H1 (cell line): ENCODE measurements around the gene RSU1. TPM values are rescaled to one million over a fixed set of nuclear protein-coding genes. Genes with fewer than 3 reads are reported as not detected.

Experiments
- BACH1 ChIP-seq: IDR thresholded peaks from 2 replicates; pipeline ENCODE4 v1.6.1; 2012; ENCODE audit warnings: low read length, improper control_type of control experiment
- BCL11A ChIP-seq, 2 experiments: IDR thresholded peaks; one replicate each; pipeline ENCODE4 v1.6.1; 2011; ENCODE audit warnings: low read depth in 2 of 2, low read length in 2 of 2, mild to moderate bottlenecking in 2 of 2
- CREB1 ChIP-seq: IDR thresholded peaks from 2 replicates; pipeline ENCODE4 v1.6.1; 2012; ENCODE audit warnings: inconsistent platforms
- EP300 ChIP-seq, 2 experiments: IDR thresholded peaks; 1 replicate in 1 of 2; 2 replicates in 1 of 2; pipeline ENCODE4 v1.6.1; 2011 to 2012; ENCODE audit warnings: low read depth in 2 of 2, low read length in 2 of 2, mild to moderate bottlenecking in 2 of 2, borderline replicate concordance in 1 of 2, inconsistent platforms in 1 of 2, moderate library complexity in 1 of 2
- GTF2F1 ChIP-seq: IDR thresholded peaks from 2 replicates; pipeline ENCODE4 v1.6.1; 2012; ENCODE audit warnings: low read depth, low read length, improper control_type of control experiment, borderline replicate concordance
- KDM4A ChIP-seq: IDR thresholded peaks from one replicate; pipeline ENCODE4 v1.7.1; 2012; ENCODE audit warnings: low read depth, mild to moderate bottlenecking, moderate library complexity, low read length, inconsistent platforms; ENCODE audit not compliant: severe bottlenecking
- NANOG ChIP-seq: IDR thresholded peaks from 2 replicates; pipeline ENCODE4 v1.6.1; 2011; ENCODE audit warnings: low read length, low read depth, mild to moderate bottlenecking, inconsistent platforms; ENCODE audit not compliant: insufficient read depth, poor library complexity, severe bottlenecking
- NRF1 ChIP-seq: IDR thresholded peaks from 2 replicates; pipeline ENCODE4 v1.6.1; 2011; ENCODE audit warnings: mild to moderate bottlenecking, low read depth, low read length, improper control_type of control experiment
- PHF8 ChIP-seq: fragments of 200-600 bp; sonication (generic); conservative IDR thresholded peaks from 2 replicates; pipeline ENCODE4 v1.7.1; 2012; ENCODE audit warnings: low read depth, mild to moderate bottlenecking, inconsistent platforms, low read length, moderate library complexity
- RAD21 ChIP-seq, 2 experiments: IDR thresholded peaks in 1 of 2; conservative IDR thresholded peaks in 1 of 2; 2 replicates each; pipeline ENCODE4 v1.6.1; 2011; ENCODE audit warnings: low read depth in 2 of 2, low read length in 2 of 2, improper control_type of control experiment in 1 of 2, inconsistent platforms in 1 of 2, mild to moderate bottlenecking in 1 of 2, moderate library complexity in 1 of 2
- RBBP5 ChIP-seq: IDR thresholded peaks from 2 replicates; pipeline ENCODE4 v1.7.1; 2012; ENCODE audit warnings: low read depth, mild to moderate bottlenecking, inconsistent platforms, low read length, moderate library complexity, borderline replicate concordance
- SIX5 ChIP-seq: IDR thresholded peaks from 2 replicates; pipeline ENCODE4 v1.6.1; 2011; ENCODE audit warnings: mild to moderate bottlenecking, low read depth, low read length
- SP1 ChIP-seq: IDR thresholded peaks from 2 replicates; pipeline ENCODE4 v1.6.1; 2011; ENCODE audit warnings: low read depth, low read length
- TAF1 ChIP-seq: IDR thresholded peaks from 2 replicates; pipeline ENCODE4 v1.6.1; 2011; ENCODE audit warnings: mild to moderate bottlenecking, low read depth, low read length
- TAF7 ChIP-seq: optimal IDR thresholded peaks from 2 replicates; pipeline ENCODE3; 2011; ENCODE audit warnings: low read depth, mild to moderate bottlenecking, inconsistent platforms, low read length, moderate library complexity, borderline replicate concordance
- TBP ChIP-seq: IDR thresholded peaks from 2 replicates; pipeline ENCODE4 v1.6.1; 2011; ENCODE audit warnings: low read depth, low read length, improper control_type of control experiment
- polyA plus RNA-seq, 7 experiments: library from polyadenylated mRNA; depleted of rRNA in 3 of 7; stranded (reverse) in 5 of 7; unstranded in 2 of 7; fragments of >200 nt in 5 of 7; fragments of 200-250 nt in 2 of 7; gene quantifications; 1 replicate in 5 of 7; 2 replicates in 1 of 7; 4 replicates in 1 of 7; pipeline versions ENCODE4 v1.2.1 to v1.2.3, GENCODE V29; 2011 to 2013; ENCODE audit warnings: missing spikeins in 2 of 7, mixed read lengths in 2 of 7
- total RNA-seq: library from RNA; stranded (reverse); fragmentation: NEBNext Ultra II Directional; extraction: Animal tissue kit (Norgen Biotek cat#: 25700); gene quantifications from 2 replicates; pipeline ENCODE4 v1.2.1, GENCODE V29; 2021
- TF ChIP-seq, protein P1 (sequence below): IDR thresholded peaks from 2 replicates; pipeline ENCODE4 v1.6.1; 2012; ENCODE audit warnings: inconsistent platforms
- TF ChIP-seq, protein P2 (sequence below): IDR thresholded peaks from 2 replicates; pipeline ENCODE4 v1.6.1; 2012; ENCODE audit warnings: low read length, inconsistent platforms

RSU1 gene
- total and polyA plus RNA-seq, 2 of the 8 experiments (the other 6 are each of a cell fraction or from before 2014, with no cell fraction given): 50.0 to 68.2 TPM

- TF ChIP-seq SP1 (0 out of 2 replicates have a peak, but pooled peaks have one; percentile 52), EP300 (IDR thresholded peaks at IDR 0.05; ENCODE audit: borderline replicate concordance in 1 of 2, low read depth in 2 of 2, low read length in 2 of 2) (no peak), KDM4A (peak; percentile 73), NRF1 (peak; percentile 75), TAF7 (peak; percentile 45), RBBP5 (0 out of 2 replicates have a peak, but pooled peaks have one; percentile 48), BCL11A (IDR thresholded peaks at IDR 0.05; ENCODE audit: low read depth in 2 of 2, low read length in 2 of 2) (no peak), TBP (peak; percentile 78), NANOG (peak; percentile 1), PHF8 (peak; percentile 72), SIX5 (peak; percentile 36), GTF2F1 (peak; percentile 51; the same call in 1 of the 2 replicates), RAD21 (IDR thresholded peaks at IDR 0.05 in 1 of 2, conservative IDR thresholded peaks at IDR 0.05 in 1 of 2; ENCODE audit: low read depth in 2 of 2, low read length in 2 of 2) (no peak), BACH1 (peak; percentile 96), TAF1 (peak; percentile 50), CREB1 (0 out of 2 replicates have a peak, but pooled peaks have one; percentile 20)
- TF ChIP-seq, protein P1, sequence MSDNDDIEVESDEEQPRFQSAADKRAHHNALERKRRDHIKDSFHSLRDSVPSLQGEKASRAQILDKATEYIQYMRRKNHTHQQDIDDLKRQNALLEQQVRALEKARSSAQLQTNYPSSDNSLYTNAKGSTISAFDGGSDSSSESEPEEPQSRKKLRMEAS: peak; percentile 68
- TF ChIP-seq, protein P2, sequence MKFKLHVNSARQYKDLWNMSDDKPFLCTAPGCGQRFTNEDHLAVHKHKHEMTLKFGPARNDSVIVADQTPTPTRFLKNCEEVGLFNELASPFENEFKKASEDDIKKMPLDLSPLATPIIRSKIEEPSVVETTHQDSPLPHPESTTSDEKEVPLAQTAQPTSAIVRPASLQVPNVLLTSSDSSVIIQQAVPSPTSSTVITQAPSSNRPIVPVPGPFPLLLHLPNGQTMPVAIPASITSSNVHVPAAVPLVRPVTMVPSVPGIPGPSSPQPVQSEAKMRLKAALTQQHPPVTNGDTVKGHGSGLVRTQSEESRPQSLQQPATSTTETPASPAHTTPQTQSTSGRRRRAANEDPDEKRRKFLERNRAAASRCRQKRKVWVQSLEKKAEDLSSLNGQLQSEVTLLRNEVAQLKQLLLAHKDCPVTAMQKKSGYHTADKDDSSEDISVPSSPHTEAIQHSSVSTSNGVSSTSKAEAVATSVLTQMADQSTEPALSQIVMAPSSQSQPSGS: no peak
Observed at GRCh38 chr10:16817125-16818019, at the start of gene RSU1 (continued).
